NCI-H226 (cell line): ENCODE results near the gene POFUT2.
A peak's percentile ranks its signal among the peaks of the same experiment; 100 is the strongest.
"Not testable (repeated sequence)": the region's sequence is repeated elsewhere in the genome, so short reads cannot be mapped to it uniquely, and the experiment has no call there.

Experiments
- DNase-seq: peaks from one replicate; pipeline ENCODE4 v3.0.0-alpha.2; 2015

POFUT2 gene

DNA sequence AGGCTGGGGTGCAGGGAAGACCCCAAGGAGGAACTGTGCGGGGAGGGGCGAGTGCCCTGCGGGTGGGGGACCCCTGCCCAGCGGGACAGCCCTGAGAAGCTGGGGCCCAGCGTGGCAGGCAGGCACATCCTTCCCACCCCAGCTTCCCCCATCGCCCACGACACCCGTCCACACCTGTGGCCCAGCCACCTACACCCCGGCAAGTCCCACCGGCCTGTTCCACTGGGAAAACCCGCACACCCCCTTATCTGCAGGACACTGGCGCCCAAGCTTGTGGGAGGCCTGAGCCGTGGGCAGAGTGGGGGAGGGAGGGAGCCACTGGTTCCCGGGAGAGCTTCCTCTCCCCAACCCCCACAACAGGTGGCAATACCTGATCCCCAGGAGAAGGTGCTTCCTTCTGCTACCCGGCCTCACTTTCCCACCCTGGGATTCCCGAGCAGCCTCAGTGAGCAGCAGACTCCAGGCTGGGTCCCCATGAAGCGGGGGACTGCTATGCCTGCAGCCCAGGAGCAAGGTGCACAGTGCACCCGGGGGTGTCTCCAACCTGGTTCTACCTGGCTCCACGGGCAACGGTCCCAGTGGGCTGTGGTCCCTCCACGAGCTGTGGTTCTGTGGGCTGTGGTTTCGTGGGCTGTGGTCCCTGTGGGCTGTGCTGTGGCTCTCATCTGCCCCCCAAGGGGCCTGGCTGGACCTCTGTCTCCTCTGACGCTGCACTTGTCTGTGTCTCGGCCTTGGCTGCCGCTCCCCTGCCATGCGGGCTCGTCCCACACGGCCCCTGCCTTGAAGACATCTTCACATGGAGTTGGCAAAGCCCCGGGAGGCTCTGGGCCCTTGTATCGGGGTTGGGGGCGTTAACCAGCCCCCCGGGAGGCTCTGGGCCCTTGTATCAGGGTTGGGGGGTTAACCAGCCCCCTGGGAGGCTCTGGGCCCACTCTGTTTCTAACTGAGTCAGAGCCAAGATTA, 37.8 kb upstream of the POFUT2 start:
- DNase-seq = no peak

DNA sequence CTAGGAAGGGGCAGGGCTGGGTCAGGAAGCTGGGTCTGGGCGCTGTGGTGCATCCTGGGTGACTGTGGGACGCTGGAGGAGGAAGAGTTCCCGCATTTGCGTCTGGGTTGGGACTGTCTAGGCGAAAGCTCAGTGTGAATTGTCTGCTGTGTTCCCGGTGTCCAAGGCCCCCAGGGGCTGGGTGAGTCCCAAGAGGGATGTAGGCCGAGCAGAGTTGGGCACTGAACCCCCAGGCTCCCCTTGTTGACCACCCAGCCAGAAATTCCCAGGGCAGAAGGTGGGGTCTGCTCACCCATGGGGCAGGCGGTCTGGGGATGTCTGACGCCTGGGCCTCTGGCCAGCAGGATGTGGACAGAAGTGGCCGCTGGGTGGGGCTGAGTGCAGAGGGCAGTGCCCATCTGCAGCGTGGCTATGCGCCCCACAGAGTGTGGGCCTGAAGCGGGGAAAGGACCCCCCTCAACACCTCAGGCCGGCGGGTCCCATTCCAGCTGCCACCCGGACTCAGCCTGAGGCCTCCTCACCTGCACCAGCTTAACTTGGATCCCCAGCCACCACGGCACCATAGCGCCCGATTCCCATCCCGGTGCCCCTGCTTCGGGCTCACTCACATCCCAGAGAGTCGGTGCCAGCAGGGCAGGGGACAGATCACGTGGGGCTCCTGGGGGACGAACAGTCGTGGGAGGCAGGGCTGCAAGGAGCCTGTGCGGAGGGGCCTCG, 37.0 kb upstream of the POFUT2 start:
- DNase-seq = no peak

DNA sequence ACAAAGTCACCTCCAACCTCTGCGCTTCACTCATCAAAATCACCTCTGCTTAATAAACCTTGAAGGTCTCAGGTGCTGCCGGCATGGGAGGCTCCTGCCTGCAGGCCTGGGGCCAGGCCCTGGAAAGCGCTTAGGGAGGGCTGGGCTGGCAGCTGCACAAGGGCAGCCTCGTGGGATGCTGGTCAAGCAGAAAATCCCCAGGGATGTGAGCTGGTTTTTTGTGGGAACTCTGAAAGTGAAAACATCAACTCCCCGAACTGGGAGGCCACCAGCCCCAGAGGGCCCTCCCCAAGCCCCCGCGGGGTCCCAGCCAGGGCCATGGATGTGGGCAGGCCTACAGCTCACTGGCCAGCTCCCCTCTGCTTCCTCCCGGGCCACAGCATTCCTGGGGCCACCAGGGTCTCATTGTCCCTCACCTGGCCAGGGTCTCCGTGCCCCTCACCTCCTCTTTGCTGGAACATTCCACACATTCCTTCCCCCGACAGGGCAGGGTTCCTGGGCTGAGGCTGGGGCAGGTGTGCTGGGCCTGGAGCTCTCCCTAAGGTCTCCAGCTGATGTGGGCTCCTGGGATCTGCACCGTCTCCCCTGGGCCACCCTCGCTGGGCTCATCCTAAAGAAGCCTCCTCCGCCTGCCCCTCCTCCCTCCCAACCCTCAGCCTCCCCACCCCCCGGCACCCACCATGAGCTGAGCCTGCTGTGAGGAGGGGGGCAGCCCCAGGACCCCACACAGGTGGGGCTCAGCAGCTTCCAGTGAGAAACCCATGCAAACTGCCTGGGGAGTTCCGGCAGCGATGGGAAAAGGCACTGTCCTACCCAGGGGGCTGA, 36.0 kb upstream of the POFUT2 start:
- DNase-seq = no peak

DNA sequence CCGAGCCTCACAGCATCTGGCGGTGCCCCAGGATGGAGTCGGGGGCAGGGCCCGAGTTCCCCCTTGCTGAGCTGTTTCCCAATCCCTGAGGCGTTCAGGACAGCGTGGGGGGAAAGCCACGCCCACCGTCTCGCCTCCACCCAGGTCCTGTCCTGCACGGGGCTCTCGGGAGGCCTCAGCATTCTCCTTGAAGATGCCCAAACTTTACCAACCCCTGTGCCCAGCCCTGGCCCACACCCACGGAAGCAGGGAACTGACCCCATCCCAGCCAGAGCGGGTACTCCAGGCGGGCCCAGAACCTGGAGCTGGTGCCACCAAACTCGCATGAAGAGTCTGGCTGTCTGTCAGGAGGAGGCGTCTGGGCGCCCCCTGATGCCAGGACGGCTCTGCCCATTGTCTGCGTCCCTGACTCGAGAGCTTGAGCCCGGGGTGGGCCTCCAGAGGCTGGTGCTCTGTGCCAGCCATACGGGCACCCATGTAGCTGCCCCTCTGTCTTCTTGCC, 35.3 kb upstream of the POFUT2 start:
- DNase-seq = peak; percentile 46

DNA sequence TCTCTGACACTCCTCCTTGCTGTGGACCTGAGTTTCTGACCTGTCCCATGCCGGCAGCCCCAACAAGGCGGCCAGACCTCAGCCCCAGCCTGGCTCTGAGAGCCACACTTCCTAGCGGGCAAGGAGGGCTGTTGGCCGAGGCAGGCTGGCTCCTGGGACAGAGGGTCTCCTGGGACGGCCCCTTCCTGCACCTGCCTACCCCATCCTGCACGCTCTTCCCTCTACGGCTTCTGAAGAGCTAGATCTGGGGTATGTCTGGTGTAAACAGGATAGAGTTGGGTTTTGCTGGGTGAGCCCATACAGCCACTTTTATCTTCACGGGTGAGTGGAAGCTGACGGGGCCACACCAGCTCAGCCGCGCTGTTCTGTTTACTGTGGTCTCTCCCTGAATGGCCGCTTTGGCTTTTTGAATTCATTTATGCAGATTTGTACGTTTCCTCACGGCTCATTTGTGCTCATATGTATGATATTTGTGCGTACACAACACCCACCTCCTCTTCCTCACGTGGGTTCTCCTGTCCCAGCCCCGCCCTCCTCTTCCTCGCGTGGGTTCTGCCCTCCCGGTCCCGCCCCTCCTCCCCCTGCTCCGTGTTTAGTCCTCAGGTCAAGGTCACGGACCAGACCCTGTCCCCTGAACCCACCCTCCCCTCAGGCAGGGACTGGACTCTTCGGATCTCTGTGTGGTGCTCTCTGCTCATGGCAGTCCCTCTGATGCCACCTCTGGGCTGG, 34.7 kb upstream of the POFUT2 start:
- DNase-seq = no peak

DNA sequence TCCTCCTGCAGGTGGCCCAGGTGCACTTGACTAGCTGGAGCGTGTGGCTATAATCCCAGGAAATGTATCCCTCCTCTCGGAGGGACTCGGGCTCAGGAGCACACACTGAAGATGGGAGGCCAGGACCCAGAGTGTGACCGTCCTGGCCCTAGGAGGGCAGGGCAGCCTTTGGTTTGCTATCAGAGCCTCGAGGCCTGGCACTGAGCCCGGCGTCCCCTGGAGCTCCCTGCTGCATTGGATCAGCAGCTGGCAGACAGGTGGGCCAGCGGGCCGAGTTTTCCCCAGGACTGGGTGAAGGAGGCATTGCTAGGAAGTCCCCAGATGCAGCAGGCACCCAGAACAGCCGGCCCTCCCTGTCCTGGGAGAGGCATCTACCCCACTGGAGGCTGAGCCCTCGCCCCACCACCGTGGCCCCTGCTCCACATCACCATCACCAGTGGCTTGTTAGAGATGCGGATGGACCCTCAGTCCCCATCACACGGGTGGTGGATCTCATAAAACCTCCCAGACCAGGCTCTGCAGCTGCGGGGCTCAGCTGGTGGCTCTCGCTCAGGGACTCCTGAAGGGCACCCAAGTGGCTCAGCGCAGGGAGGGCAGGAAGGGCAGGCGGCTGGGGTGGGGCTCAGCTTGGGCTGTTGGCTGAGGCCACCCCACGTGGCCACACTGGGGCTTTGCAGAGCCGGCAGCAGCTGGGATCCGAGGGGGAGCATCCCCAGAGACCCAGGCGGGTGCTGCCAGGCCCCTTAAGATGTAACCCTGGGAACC, 32.7 kb upstream of the POFUT2 start:
- DNase-seq = no peak

DNA sequence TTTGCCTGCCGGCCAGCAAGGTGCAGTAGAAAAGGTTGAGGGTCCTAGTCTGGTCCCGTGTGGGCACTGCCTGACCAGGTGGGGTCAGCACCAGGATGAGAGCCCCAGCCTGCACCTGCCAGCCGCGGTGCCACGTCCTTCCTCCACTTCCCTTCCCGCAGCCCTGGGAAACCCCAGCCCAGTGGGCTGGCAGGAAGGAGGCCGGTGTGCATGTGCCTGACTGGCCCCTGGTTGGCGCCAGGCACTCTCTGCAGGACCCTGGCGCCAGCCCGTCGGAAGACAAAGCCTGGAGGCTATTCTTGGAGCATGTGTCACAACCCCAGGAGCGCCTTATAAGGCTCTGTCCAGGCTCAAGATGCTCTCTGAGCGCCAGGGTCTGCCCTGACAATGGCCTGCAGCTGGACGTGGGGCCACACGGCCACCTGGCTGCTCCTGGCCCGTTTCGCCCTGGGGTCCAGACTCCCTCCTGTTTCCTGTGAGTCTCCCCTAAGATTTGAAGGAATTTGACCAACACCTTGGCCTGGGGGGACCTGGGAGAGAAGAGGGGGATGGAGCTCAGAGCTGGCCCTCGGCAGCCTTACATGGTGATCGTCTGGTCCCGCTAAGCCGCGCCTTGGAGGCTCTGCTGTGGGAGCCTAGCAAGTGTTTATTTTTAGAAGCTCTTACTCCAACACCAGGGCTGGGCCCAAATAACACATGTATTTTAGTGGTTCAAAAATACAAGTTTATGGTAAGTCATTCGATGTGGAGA, 31.9 kb upstream of the POFUT2 start:
- no peak for DNase-seq

DNA sequence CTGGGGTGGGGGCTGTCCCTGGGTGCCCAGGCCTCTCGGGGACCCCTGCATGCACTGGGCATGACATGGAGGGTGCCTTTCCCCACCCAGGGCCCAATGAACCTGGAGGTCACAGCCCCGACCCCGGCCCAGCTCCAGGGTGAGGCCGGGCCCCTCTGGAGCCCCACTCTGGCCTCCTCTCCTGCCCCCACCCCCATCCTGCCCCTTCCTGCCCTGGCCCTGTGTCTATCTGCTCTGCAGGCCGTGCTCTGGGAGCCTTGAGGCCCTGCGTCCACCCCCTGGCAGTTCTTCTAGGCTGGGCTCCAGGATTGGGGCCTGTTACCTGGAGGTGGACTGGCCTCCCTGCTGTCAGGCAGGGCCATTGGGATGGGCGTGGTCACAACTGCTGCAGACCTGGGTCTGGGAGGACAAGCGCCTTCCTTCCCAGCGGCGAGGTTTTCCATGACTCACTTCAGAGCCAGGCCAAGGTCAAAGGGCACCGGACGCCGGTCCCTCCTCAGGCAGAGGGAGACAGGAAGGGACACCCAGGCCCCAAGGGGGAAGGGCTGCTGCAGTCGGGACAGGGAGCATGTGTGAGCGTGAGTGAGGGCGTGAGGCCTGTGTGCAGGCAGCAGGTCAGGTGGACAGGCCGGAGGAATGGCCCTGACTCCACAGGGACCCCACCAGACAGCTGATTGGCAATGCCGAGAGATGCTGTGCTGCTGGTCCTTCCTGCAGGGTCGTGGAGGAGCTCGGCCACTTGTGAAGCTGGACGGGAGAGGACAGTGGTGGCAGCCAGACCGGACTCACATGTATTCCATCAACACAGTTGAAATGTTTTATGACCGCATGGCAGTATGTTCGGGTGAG, 31.1 kb upstream of the POFUT2 start:
- no peak for DNase-seq

DNA sequence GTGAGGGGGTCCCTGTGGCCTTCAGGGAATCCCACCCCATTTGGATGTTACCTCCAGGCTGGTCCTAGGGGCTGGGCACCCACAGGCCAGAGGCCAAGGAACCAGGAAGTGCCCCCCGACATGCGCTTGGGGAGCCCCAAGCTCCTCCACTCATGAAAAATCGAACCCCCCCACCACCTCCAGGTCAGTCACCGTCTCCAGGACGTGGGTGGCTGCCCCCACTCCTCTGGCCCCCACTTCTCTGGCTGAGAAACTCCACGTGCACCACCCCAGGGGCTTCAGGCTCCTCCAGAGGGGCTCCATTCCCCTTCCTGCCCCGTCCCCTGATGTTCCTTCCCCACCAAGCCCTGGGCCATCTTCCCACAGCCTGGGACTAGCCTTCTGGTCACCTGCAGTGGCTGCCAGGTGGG, 30.5 kb upstream of the POFUT2 start:
- no peak for DNase-seq

DNA sequence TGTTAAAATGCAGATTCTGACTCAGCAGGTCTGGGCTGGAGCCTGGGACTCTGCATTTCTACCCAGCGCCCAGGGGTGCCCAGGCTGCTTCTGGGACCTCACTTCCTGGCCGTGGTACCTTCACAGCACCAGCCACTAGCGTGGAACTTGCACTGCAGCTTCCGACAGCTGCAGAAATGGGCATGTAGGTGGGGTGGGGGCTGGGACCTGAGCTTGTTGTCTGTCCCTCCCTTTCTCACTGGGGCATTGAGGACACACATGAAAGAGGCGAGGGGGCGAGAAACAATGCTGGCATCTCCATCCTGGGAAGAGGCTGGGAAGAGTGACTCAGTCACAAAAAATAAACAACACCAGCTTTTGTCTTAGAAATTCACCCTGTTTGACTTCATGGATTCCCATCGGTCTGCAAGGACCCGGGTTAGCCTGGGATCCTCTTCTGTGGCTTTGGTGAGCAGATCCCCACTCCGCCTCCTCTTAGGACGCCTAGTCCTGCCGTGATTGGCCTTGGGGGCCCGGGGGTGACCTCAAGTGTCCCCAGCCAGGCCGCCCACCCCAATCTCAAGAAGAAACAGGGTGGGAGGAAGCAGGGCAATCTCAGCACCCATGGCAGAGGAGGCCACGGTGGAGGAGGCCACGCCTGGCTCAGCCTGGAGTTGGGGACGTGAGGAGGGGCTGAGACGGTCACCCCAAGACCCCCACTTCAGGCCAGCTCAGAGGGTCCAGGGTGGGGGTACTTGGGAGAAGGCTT, 29.9 kb upstream of the POFUT2 start:
- no peak for DNase-seq

DNA sequence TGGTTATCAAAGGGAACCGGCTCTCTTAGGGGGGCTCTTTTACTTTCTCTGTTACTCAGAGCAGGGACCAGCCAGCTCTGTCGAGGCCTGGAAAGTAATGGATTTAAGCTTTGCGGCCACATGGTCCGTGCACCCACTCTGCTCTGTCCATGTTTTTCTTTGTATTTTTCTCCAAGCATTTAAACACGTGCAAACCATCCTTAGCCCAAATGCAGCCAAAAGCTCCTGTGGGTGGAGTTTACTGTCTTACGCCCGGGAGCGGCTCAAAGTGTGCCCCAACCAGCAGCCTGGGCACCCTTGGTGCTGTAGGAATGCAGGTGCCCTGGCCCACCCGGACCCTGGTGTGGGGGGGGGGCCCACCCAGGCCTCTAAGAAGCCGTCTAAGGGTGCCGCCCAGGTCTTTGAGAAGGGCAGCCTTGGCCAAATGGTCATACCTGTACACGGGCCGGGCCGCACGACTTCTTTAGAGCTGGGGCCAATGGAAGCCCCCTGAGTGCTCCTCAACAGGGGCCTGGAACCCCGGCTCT, 29.2 kb upstream of the POFUT2 start:
- DNase-seq = no peak

DNA sequence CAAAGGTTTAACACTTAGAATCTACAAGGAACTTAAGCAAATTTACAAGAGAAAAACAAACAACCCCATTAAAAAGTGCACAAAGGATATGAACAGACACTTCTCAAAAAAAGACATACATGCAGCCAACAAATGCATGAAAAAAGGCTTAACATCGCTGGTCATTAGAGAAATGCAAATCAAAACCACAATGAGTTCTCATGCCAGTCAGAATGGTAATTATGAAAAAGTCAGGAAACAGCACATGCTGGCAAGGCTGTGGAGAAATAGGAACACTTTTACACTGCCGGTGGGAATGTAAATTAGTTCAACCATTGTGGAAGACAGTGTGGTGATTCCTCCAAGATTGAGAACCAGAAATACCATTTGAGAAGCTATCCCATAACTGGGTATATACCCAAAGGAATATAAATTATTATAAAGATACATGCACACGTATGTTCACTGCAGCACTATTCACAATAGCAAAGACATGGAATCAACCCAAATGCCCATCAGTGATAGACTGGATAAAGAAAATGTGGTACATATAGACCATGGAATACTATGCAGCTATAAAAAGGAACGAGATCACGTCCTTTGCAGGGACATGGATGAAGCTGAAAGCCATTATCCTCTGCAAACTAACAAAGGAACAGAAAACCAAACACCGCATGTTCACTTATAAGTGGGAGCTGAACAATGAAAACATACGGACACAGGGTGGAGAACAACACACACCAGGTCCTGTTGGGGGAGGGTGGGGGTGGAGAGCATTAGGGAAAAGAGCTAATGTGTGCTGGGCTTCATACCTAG, 28.2 kb upstream of the POFUT2 start:
- not testable (repeated sequence) for DNase-seq

DNA sequence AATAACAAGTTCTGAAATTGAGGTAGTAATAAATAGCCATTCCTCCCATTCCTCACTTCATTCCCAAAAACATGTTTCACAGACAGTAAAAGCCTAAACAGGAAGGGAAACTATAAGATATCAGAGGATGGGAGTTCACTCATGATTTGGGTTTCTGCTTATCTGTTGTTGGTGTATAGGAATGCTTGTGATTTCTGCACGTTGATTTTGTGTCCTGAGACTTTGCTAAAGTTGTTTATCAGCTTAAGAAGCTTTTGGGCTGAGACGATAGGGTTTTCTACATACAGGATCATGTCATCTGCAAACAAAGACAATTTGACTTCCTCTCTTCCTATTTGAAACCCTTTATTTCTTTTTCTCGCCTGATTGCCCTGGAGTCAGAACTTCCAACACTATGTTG, 26.0 kb upstream of the POFUT2 start:
- DNase-seq = no peak

DNA sequence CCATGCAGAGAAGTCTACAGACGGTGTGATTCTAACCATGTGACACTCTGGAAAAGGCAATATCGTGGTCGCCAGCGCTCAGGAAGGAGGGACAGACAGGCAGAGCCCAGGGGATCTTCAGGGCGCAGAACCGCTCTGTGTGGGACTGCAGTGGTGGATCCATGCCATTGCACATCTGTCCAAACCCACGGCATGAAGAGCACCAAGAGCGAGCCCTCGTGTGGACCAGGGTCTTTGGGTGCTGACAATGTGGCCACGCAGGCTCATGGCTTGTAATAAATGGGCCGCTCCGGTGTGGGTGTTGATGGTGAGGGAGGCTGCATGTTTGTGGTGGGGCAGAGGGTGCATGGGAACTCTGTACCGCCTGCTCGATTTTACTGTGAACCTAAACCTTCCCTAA, 25.3 kb upstream of the POFUT2 start:
- DNase-seq = no peak

DNA sequence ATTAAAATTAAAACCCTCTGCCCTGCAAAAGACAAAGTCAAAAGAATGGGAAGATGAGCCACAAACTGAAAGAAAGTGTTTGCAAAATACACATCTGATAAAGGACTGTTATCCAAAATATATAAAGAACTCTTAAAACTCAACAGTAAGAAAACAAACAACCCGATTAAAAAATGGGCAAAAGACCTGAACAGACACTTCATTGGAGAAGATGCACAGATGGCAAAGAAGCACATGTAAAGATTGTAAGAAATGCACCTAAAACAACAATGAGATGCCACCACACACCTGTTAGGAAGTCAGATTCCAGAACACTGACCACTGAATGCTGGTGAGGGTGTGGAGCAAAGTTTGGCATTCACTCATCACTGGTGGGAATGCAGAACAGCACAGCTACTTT, 24.6 kb upstream of the POFUT2 start:
- no peak for DNase-seq

DNA sequence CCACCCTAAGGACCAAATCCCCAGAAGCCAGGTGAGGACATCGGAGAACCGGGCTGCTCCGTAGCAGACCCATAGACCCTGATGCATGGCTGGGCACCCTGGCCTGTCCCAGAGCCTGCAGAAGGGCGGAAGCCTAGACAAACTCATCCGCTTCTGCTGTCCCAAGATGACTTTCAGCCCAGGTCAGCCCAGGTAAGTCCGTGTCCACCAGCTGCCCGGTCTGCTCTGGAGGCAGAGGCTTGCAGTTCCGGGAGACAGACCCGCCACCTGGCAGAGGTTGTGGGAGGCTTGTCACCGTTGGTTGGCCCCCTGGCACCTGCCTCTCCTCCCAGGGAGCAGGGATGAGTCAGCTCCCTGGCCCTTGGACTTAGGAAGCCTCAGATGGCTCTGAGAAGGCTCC, 22.8 kb upstream of the POFUT2 start:
- no peak for DNase-seq

DNA sequence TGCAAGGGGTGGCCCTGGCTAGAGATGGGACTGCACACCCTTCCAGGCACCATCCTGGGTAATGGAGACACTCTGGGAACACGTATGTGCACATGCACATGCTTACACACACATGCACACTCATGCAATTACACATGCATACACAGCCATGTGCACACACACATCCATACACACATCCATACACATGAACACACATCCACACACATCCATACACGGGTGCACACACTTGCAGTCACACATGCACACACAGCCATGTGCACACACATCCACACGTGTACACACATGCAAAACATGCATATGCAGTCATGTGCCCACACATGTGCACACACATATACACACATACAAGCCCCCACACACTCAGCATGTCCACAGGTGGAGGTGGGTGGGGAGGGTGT, 22.3 kb upstream of the POFUT2 start:
- DNase-seq = no peak
